GM18873 (cell line): Measurements from ENCODE around the gene GIGYF1.
A peak's percentile ranks its signal among the peaks of the same experiment; 100 is the strongest.
"Not testable (repeated sequence)": the region's sequence is repeated elsewhere in the genome, so short reads cannot be mapped to it uniquely, and the experiment has no call there.

ENCODE experiments used
- ATAC-seq: cut with Tn5 transposase; IDR thresholded peaks from one replicate; pipeline ENCODE4 v1.9.1; 2021; ENCODE audit warnings: mild to moderate bottlenecking, moderate library complexity, moderate number of reproducible peaks; ENCODE audit not compliant: unreplicated experiment, low FRiP score

GIGYF1 gene

GRCh38 chr7:100711369-100711768, 17.3 kb upstream of the GIGYF1 start:
- no peak for ATAC-seq

- ATAC-seq: no peak
Measured at GRCh38 chr7:100710452-100710851, 16.4 kb upstream of the GIGYF1 start.

- ATAC-seq: no peak
Measured at GRCh38 chr7:100708395-100708794, 14.3 kb upstream of the GIGYF1 start.

GRCh38 chr7:100706672-100707311, 12.7 kb upstream of the GIGYF1 start:
- no peak for ATAC-seq

GRCh38 chr7:100705753-100706671, 12.0 kb upstream of the GIGYF1 start, which contains the start of gene POP7:
Gene POP7 (plus strand): TSS chr7:100706121. CDS start chr7:100706831, 710 bp downstream.
- ATAC-seq: peak; percentile 63

- ATAC-seq: peak; percentile 56
Measured at GRCh38 chr7:100705320-100705752, 11.3 kb upstream of the GIGYF1 start.

- not testable (repeated sequence) for ATAC-seq
Measured at GRCh38 chr7:100701089-100701488, 7.0 kb upstream of the GIGYF1 start.

- ATAC-seq: no peak
Measured at GRCh38 chr7:100699018-100699417, 5.0 kb upstream of the GIGYF1 start.

GRCh38 chr7:100696123-100696521, 2.1 kb upstream of the GIGYF1 start:
- ATAC-seq: no peak

- no peak for ATAC-seq
Measured at GRCh38 chr7:100693312-100694097, 545 bp downstream of the GIGYF1 start.

- no peak for ATAC-seq
Measured at GRCh38 chr7:100692578-100692961, 1.5 kb downstream of the GIGYF1 start.

GRCh38 chr7:100691676-100692577, 2.1 kb downstream of the GIGYF1 start:
- no peak for ATAC-seq

- no peak for ATAC-seq
Measured at GRCh38 chr7:100689230-100690135, 4.6 kb downstream of the GIGYF1 start.

- ATAC-seq: no peak
Measured at GRCh38 chr7:100688326-100688860, 5.7 kb downstream of the GIGYF1 start.

GRCh38 chr7:100687751-100688300, 6.2 kb downstream of the GIGYF1 start:
- ATAC-seq: no peak

- ATAC-seq: no peak
Measured at GRCh38 chr7:100687261-100687660, 6.8 kb downstream of the GIGYF1 start.

- ATAC-seq: no peak
Measured at GRCh38 chr7:100686822-100687211, 7.2 kb downstream of the GIGYF1 start.

GRCh38 chr7:100686201-100686821, 7.7 kb downstream of the GIGYF1 start:
- ATAC-seq: no peak
